T-helper 1 cell treated with Interleukin-12 subunit alpha and Interleukin-12 subunit beta and Interleukin-4 antibody, amounts not matched to agents 30 μg/mL and 1 μg/mL, for 36 hours (primary cell): ENCODE measurements around the gene FUBP3.

ENCODE experiments used
- H3K27ac Mint-ChIP-seq: one replicate; pipeline ENCODE4 v1.8.0; 2021; ENCODE audit warnings: mild to moderate bottlenecking, mixed read lengths
- H3K27me3 Mint-ChIP-seq: one replicate; pipeline ENCODE4 v1.8.0; 2021; ENCODE audit warnings: low read depth, mixed read lengths
- H3K36me3 Mint-ChIP-seq: one replicate; pipeline ENCODE4 v1.8.0; 2021; ENCODE audit warnings: low read depth, mixed read lengths
- H3K4me1 Mint-ChIP-seq: one replicate; pipeline ENCODE4 v1.8.0; 2021; ENCODE audit warnings: low read depth, mixed read lengths
- H3K4me3 Mint-ChIP-seq: one replicate; pipeline ENCODE4 v1.8.0; 2021; ENCODE audit warnings: mild to moderate bottlenecking, moderate library complexity, mixed read lengths
- H3K9me3 Mint-ChIP-seq: one replicate; pipeline ENCODE4 v1.8.0; 2021; ENCODE audit warnings: mixed read lengths

Gene FUBP3

GRCh38 chr9:130579738-130580463 lies 524 bp downstream of the FUBP3 start:
- Mint-ChIP-seq H3K27ac (peak overlapping the region; percentile 66), H3K4me3 (peak overlapping the region; percentile 88), H3K4me1 (peaks cover 24% of the 10 kb centered on the region), H3K9me3 (no peaks in the 10 kb centered on the region), H3K27me3 (peaks cover 5% of the 10 kb centered on the region), H3K36me3 (peaks cover 5% of the 10 kb centered on the region)

- Mint-ChIP-seq H3K9me3 (no peaks in the 10 kb centered on the region), H3K36me3 (peaks cover 5% of the 10 kb centered on the region), H3K4me1 (peaks cover 24% of the 10 kb centered on the region), H3K27ac (no peak overlapping the region), H3K27me3 (no peaks in the 10 kb centered on the region), H3K4me3 (no peak overlapping the region)
Observed at GRCh38 chr9:130581766-130582165, 2.4 kb downstream of the FUBP3 start.

GRCh38 chr9:130583271-130583670 lies 3.9 kb downstream of the FUBP3 start:
- H3K9me3 Mint-ChIP-seq = no peaks in the 10 kb centered on the region
- no peaks in the 10 kb centered on the region for H3K27me3 Mint-ChIP-seq
- H3K4me1 Mint-ChIP-seq = peaks cover 24% of the 10 kb centered on the region
- no peak overlapping the region for H3K4me3 Mint-ChIP-seq
- H3K27ac Mint-ChIP-seq = no peak overlapping the region
- H3K36me3 Mint-ChIP-seq = peaks cover 5% of the 10 kb centered on the region

GRCh38 chr9:130587921-130588320 lies 8.5 kb downstream of the FUBP3 start:
- Mint-ChIP-seq H3K4me1 (peaks cover 2% of the 10 kb centered on the region), H3K36me3 (no peaks in the 10 kb centered on the region), H3K9me3 (no peaks in the 10 kb centered on the region), H3K4me3 (no peak overlapping the region), H3K27ac (no peak overlapping the region), H3K27me3 (no peaks in the 10 kb centered on the region)

GRCh38 chr9:130588416-130588815 lies 9.0 kb downstream of the FUBP3 start:
- H3K27ac Mint-ChIP-seq = no peak overlapping the region
- H3K36me3 Mint-ChIP-seq = no peaks in the 10 kb centered on the region
- H3K4me3 Mint-ChIP-seq = no peak overlapping the region
- no peaks in the 10 kb centered on the region for H3K27me3 Mint-ChIP-seq
- no peaks in the 10 kb centered on the region for H3K9me3 Mint-ChIP-seq
- H3K4me1 Mint-ChIP-seq = peaks cover 2% of the 10 kb centered on the region

GRCh38 chr9:130589754-130590153 lies 10.4 kb downstream of the FUBP3 start:
- Mint-ChIP-seq H3K4me3 (no peak overlapping the region), H3K36me3 (no peaks in the 10 kb centered on the region), H3K9me3 (no peaks in the 10 kb centered on the region), H3K4me1 (peaks cover 2% of the 10 kb centered on the region), H3K27me3 (no peaks in the 10 kb centered on the region), H3K27ac (no peak overlapping the region)

GRCh38 chr9:130590305-130590704 lies 10.9 kb downstream of the FUBP3 start:
- no peak overlapping the region for H3K4me3 Mint-ChIP-seq
- H3K9me3 Mint-ChIP-seq = no peaks in the 10 kb centered on the region
- H3K27ac Mint-ChIP-seq = no peak overlapping the region
- peaks cover 2% of the 10 kb centered on the region for H3K4me1 Mint-ChIP-seq
- no peaks in the 10 kb centered on the region for H3K36me3 Mint-ChIP-seq
- H3K27me3 Mint-ChIP-seq = no peaks in the 10 kb centered on the region

- H3K27me3 Mint-ChIP-seq = no peaks in the 10 kb centered on the region
- H3K36me3 Mint-ChIP-seq = peaks cover 12% of the 10 kb centered on the region
Observed at GRCh38 chr9:130593020-130593419, 13.6 kb downstream of the FUBP3 start.

GRCh38 chr9:130597228-130597627 lies 17.9 kb downstream of the FUBP3 start:
- no peaks in the 10 kb centered on the region for H3K4me1 Mint-ChIP-seq
- H3K9me3 Mint-ChIP-seq = no peaks in the 10 kb centered on the region
- H3K27me3 Mint-ChIP-seq = no peaks in the 10 kb centered on the region
- no peak overlapping the region for H3K4me3 Mint-ChIP-seq
- H3K27ac Mint-ChIP-seq = no peak overlapping the region
- peaks cover 24% of the 10 kb centered on the region for H3K36me3 Mint-ChIP-seq

More at GRCh38 chr9:130593020-130593419, 13.6 kb downstream of the FUBP3 start:
- no peak overlapping the region for H3K27ac Mint-ChIP-seq
- peaks cover 2% of the 10 kb centered on the region for H3K4me1 Mint-ChIP-seq
- no peak overlapping the region for H3K4me3 Mint-ChIP-seq
- no peaks in the 10 kb centered on the region for H3K9me3 Mint-ChIP-seq

GRCh38 chr9:130598188-130598587 lies 18.8 kb downstream of the FUBP3 start:
- Mint-ChIP-seq H3K27me3 (no peaks in the 10 kb centered on the region), H3K4me1 (no peaks in the 10 kb centered on the region), H3K36me3 (peaks cover 27% of the 10 kb centered on the region), H3K9me3 (no peaks in the 10 kb centered on the region), H3K4me3 (no peak overlapping the region), H3K27ac (no peak overlapping the region)

GRCh38 chr9:130599625-130600024 lies 20.2 kb downstream of the FUBP3 start:
- Mint-ChIP-seq H3K36me3 (peaks cover 35% of the 10 kb centered on the region), H3K27ac (no peak overlapping the region)

GRCh38 chr9:130601100-130601499 lies 21.7 kb downstream of the FUBP3 start:
- Mint-ChIP-seq H3K9me3 (no peaks in the 10 kb centered on the region), H3K27me3 (no peaks in the 10 kb centered on the region), H3K4me3 (no peak overlapping the region), H3K4me1 (peaks cover 1% of the 10 kb centered on the region), H3K27ac (no peak overlapping the region), H3K36me3 (peaks cover 34% of the 10 kb centered on the region)

More at GRCh38 chr9:130599625-130600024, 20.2 kb downstream of the FUBP3 start:
- Mint-ChIP-seq H3K4me1 (no peaks in the 10 kb centered on the region), H3K9me3 (no peaks in the 10 kb centered on the region), H3K27me3 (no peaks in the 10 kb centered on the region), H3K4me3 (no peak overlapping the region)

GRCh38 chr9:130604295-130604694 lies 24.9 kb downstream of the FUBP3 start:
- no peak overlapping the region for H3K27ac Mint-ChIP-seq
- H3K4me1 Mint-ChIP-seq = peaks cover 2% of the 10 kb centered on the region
- H3K27me3 Mint-ChIP-seq = no peaks in the 10 kb centered on the region
- no peaks in the 10 kb centered on the region for H3K9me3 Mint-ChIP-seq
- H3K4me3 Mint-ChIP-seq = no peak overlapping the region
- peaks cover 21% of the 10 kb centered on the region for H3K36me3 Mint-ChIP-seq

GRCh38 chr9:130606887-130607600 lies 27.7 kb downstream of the FUBP3 start:
- Mint-ChIP-seq H3K4me3 (no peak overlapping the region), H3K36me3 (peaks cover 17% of the 10 kb centered on the region), H3K4me1 (peaks cover 2% of the 10 kb centered on the region), H3K27me3 (no peaks in the 10 kb centered on the region), H3K9me3 (no peaks in the 10 kb centered on the region), H3K27ac (no peak overlapping the region)
